Muscle of leg (tissue), 16 donors: Measurements from ENCODE around the gene ADO. TPM values are rescaled to one million over a fixed set of nuclear protein-coding genes. Genes with fewer than 3 reads are reported as not detected.

Source experiments
- DNase-seq: peaks from one replicate; pipeline ENCODE4 v3.0.0; 2013
- H3K27ac ChIP-seq: one replicate; pipeline ENCODE4 v1.5.1; 2013; ENCODE audit warnings: mild to moderate bottlenecking, low read length, control low read depth
- H3K27me3 ChIP-seq: one replicate; pipeline ENCODE4 v1.6.1; 2013; ENCODE audit warnings: low read length; ENCODE audit not compliant: control insufficient read depth, insufficient read depth
- H3K36me3 ChIP-seq: one replicate; pipeline ENCODE4 v1.6.1; 2013; ENCODE audit warnings: low read length; ENCODE audit not compliant: control insufficient read depth, insufficient read depth
- H3K4me1 ChIP-seq: one replicate; pipeline ENCODE4 v1.6.1; 2013; ENCODE audit warnings: low read length; ENCODE audit not compliant: control insufficient read depth, insufficient read depth
- H3K4me3 ChIP-seq: one replicate; pipeline ENCODE4 v1.5.1; 2013; ENCODE audit warnings: low read length, control low read depth
- H3K9me3 ChIP-seq: replicated peaks from 2 replicates; pipeline ENCODE4 v1.6.1; 2013; ENCODE audit warnings: low read depth, low read length; ENCODE audit not compliant: control insufficient read depth
- WGBS: methylation state at CpG from one replicate; pipeline ENCODE4 v1.1.5; 2013; ENCODE audit warnings: missing lambda C conversion rate; ENCODE audit not compliant: insufficient coverage; 5-methylcytosine and 5-hydroxymethylcytosine counted together
- long read RNA-seq, 11 donors: transcript quantifications; one replicate each; lab custom pipeline, GENCODE V29; 2026
- polyA plus RNA-seq, 8 donors: library from polyadenylated mRNA; unstranded; fragments of 120-200 nt; gene quantifications; one replicate each; pipeline versions ENCODE4 v1.2.1 to v1.2.3, GENCODE V29; 2013; ENCODE audit warnings: inconsistent platforms in 1 of 8, low replicate concordance in 1 of 8; ENCODE audit not compliant: insufficient read length in 8 of 8, insufficient read depth in 1 of 8
- total RNA-seq: library from RNA; stranded (reverse); fragments of 120-200 nt; gene quantifications from one replicate; pipeline ENCODE4 v1.2.4, GENCODE V29; 2013

ADO gene
- total RNA-seq (16.6 TPM), polyA plus RNA-seq (10 to 100 TPM; 14.3 to 19.5 (median 17.1) TPM)
- long read RNA-seq, donor 1, transcript ADO-201 (1 exons, 3,627 nt), result major isoform, 6 of 6 reads
- long read RNA-seq, donor 1, partial matches to known transcripts, result 0 of 6 reads
- long read RNA-seq, donor 1, other reads (novel, unspliced or antisense), result 0 of 6 reads
- long read RNA-seq, donor 2, partial matches to known transcripts, result 0 of 1 reads
- long read RNA-seq, donor 2, other reads (novel, unspliced or antisense), result 0 of 1 reads
- long read RNA-seq, donor 3, transcript ADO-201 (1 exons, 3,627 nt), result major isoform, 18 of 18 reads
- long read RNA-seq, donor 3, partial matches to known transcripts, result 0 of 18 reads
- long read RNA-seq, donor 3, other reads (novel, unspliced or antisense), result 0 of 18 reads
- long read RNA-seq, donor 4, transcript ADO-201 (1 exons, 3,627 nt), result major isoform, 8 of 8 reads
- long read RNA-seq, donor 4, partial matches to known transcripts, result 0 of 8 reads
- long read RNA-seq, donor 4, other reads (novel, unspliced or antisense), result 0 of 8 reads
- long read RNA-seq, donor 5, transcript ADO-201 (1 exons, 3,627 nt), result major isoform, 28 of 28 reads
- long read RNA-seq, donor 5, partial matches to known transcripts, result 0 of 28 reads
- long read RNA-seq, donor 5, other reads (novel, unspliced or antisense), result 0 of 28 reads
- long read RNA-seq, donor 6, transcript ADO-201 (1 exons, 3,627 nt), result major isoform, 23 of 23 reads
- long read RNA-seq, donor 6, partial matches to known transcripts, result 0 of 23 reads
- long read RNA-seq, donor 6, other reads (novel, unspliced or antisense), result 0 of 23 reads
- long read RNA-seq, donor 7, transcript ADO-201 (1 exons, 3,627 nt), result major isoform, 24 of 24 reads
- long read RNA-seq, donor 7, partial matches to known transcripts, result 0 of 24 reads
- long read RNA-seq, donor 7, other reads (novel, unspliced or antisense), result 0 of 24 reads
- long read RNA-seq, donor 8, transcript ADO-201 (1 exons, 3,627 nt), result major isoform, 15 of 15 reads
- long read RNA-seq, donor 8, partial matches to known transcripts, result 0 of 15 reads
- long read RNA-seq, donor 8, other reads (novel, unspliced or antisense), result 0 of 15 reads
- long read RNA-seq, donor 9, transcript ADO-201 (1 exons, 3,627 nt), result major isoform, 24 of 24 reads
- long read RNA-seq, donor 9, partial matches to known transcripts, result 0 of 24 reads
- long read RNA-seq, donor 9, other reads (novel, unspliced or antisense), result 0 of 24 reads
- long read RNA-seq, donor 10, transcript ADO-201 (1 exons, 3,627 nt), result major isoform, 32 of 32 reads
- long read RNA-seq, donor 10, partial matches to known transcripts, result 0 of 32 reads
- long read RNA-seq, donor 10, other reads (novel, unspliced or antisense), result 0 of 32 reads
- long read RNA-seq, donor 11, transcript ADO-201 (1 exons, 3,627 nt), result major isoform, 15 of 15 reads
- long read RNA-seq, donor 11, partial matches to known transcripts, result 0 of 15 reads
- long read RNA-seq, donor 11, other reads (novel, unspliced or antisense), result 0 of 15 reads

DNA sequence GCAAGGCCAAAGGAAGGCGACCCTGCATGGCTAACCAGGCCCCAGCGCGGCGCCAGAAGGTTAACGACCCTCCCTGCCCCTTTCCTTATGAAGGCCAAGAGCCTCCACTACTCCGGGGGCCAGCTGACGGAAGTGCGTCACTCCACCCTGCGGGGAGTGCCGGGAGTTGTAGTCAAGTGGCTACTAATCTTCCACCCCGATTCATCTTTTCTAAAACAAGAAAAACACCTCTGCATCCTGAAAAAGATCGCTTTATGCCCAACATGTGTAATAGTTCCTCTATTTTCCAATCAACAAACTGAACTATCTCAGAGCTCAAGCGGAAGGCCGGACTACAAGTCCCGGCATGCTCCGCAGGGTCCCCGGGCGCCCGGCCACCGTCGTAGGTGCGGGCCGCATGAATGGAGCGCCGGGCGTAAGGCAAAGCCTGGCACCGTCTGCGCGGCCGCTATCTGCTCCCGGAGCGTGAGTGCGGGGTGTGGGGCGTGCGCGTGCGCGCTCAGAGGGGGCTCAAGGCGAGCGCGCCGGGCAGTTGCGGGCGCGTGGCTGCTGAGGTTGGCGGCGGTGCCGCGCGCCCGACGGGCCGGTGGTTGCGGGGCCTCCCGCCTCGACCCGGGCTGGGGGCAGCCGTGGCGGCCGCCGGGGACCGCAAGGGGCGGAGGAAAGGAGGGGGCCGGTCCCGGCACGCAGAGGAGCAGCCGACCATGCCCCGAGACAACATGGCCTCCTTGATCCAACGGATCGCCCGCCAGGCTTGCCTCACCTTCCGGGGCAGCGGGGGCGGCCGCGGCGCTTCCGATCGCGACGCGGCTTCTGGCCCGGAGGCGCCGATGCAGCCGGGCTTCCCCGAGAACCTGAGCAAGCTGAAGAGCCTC lies at the start of gene ADO:
Gene ADO (plus strand): TSS at position 365 of the 875 bp plus-strand sequence. CDS start 340 bp downstream, at position 705.
- no peaks in the 10 kb centered on the region for H3K9me3 ChIP-seq
- H3K27ac ChIP-seq, result peak within 1 kb of the TSS; percentile 98
- no peaks in the 10 kb centered on the region for H3K27me3 ChIP-seq
- peak within 1 kb of the TSS; percentile 83 for H3K4me3 ChIP-seq
- peak; percentile 94 for DNase-seq
- under 1% methylated on average over 78 of the region's 87 CpGs for WGBS
- peaks cover 12% of the 10 kb centered on the region for H3K4me1 ChIP-seq
- peaks cover 6% of the 10 kb centered on the region for H3K36me3 ChIP-seq

DNA sequence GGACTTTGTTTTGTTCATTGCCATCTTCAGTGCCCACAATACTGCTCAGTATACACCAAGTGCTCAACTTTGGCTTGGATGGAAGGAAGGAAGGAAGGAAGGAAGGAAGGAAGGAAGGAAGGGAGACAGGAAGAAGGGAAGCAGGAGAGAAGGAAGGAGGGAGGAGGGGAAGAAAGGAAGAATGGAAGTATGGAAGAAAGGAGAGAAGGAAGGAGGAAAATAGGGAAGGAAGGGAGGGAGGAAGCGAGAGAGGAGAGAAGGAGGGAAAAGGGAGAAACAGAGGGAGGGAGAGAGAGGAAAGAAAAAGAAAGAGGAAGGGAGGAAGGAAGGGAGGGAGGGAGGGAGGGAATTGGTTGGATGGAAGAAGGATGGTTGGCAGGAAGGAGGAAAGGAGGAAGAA lies 49.6 kb upstream of the ADO start:
- Histone ChIP-seq H3K27me3 (no peaks in the 10 kb centered on the region), H3K4me3 (no peak overlapping the region), H3K36me3 (no peaks in the 10 kb centered on the region), H3K4me1 (peaks cover 5% of the 10 kb centered on the region), H3K27ac (no peak overlapping the region), H3K9me3 (no peaks in the 10 kb centered on the region)
- DNase-seq, result no peak
- 87% methylated on average over 1 of the region's 1 CpG for WGBS

DNA sequence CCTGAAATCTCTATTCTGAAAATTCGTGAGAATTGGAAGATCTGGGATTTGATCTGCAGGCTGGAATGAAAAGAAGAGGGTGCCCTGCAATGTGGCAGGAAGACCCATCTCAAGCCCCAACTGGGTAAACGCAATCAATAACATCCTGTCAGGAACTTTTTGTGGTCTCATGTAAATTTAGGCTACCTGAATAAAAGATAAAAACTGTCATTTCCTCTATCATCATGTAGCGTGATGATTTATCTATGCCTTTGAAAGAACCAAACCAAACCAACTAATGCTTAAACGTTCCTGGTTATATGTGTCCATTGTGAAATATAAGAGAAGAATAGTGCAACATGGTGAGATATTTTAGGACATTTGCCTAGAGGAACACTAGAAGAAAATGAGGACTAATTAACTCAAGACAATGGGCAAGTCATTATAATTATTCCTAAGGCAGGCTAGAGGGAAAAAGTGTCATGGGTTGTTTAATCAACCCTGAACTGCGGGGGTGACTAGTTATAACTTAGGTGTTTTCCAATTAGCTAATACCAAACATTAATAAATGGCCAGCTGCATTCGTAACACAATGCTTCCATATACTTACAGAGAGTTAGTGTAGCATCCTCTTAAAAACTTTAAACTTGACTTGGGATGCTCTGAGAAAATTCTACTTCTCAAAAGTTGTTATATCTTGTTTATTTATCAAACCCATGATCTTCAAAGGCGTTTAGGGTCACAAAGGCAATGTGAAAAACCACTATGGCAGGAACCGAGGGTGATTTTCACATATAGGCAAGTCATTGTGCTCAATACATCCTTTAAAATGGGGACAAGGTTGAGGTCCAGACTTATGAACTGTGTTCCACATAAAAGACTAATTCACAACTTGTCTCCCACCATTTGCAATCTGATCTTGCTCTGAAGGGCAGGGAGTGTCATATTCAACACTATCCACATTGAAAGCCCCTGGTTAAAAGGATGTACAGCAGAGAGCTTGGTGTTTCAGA lies 48.6 kb upstream of the ADO start:
- no peak overlapping the region for H3K4me3 ChIP-seq
- H3K9me3 ChIP-seq, result no peaks in the 10 kb centered on the region
- no peak for DNase-seq
- H3K27ac ChIP-seq, result no peak overlapping the region
- no peaks in the 10 kb centered on the region for H3K36me3 ChIP-seq
- WGBS, result 17% methylated on average over 1 of the region's 8 CpGs
- no peaks in the 10 kb centered on the region for H3K27me3 ChIP-seq
- H3K4me1 ChIP-seq, result peaks cover 10% of the 10 kb centered on the region

DNA sequence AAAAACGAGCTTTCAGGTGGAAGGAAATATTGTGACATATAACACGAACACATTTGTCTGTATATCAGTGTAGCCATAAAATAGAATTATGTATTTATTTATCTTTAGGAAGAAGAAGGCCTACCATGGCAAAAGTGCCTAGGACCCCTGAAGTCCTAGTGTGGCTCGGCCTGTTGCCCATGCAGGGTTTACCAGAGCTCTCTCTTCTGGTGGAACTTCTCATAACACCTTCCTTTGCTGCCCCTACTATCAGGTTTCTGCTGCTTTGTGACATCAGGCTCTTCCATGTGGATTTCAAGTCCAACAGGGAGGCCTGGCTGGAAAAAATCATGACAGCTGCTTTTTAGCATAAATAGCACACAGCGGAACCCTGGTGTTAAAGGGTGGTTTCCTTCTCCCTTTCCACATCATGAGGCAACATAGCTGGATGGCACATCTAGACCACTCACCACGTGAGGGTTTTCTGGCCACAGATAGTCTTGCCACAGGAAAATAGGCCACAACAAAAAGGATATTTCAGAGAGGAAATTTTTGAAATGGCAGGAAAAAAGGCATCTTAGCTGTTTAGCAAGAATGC lies 44.8 kb upstream of the ADO start:
- peak overlapping the region; percentile 67 for H3K27ac ChIP-seq
- 90% methylated on average over 1 of the region's 5 CpGs for WGBS
- H3K4me1 ChIP-seq, result peaks cover 13% of the 10 kb centered on the region
- H3K4me3 ChIP-seq, result no peak overlapping the region
- peak; percentile 73 for DNase-seq
- H3K9me3 ChIP-seq, result no peaks in the 10 kb centered on the region
- no peaks in the 10 kb centered on the region for H3K36me3 ChIP-seq
- H3K27me3 ChIP-seq, result no peaks in the 10 kb centered on the region

DNA sequence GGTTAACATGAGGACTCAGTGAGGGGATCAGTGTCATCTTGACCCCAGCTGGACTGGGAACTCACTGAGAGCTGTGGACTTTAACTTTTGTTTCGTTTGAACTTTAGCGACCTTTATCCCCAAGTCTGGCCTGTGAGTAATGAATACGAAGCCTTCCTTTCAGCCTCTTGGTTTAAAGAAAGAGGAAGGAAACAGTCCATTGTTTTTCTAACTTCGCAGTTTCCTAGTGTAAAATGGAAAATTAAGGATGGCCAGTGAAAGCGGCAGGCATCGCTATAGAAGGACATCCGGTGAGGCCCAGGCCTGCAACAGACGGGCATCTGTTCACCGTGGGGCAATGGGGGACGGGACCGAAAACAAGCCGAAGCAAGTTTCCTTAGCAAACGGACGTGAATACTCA lies 44.1 kb upstream of the ADO start:
- Histone ChIP-seq H3K9me3 (no peaks in the 10 kb centered on the region), H3K4me1 (peaks cover 13% of the 10 kb centered on the region), H3K27me3 (no peaks in the 10 kb centered on the region), H3K36me3 (no peaks in the 10 kb centered on the region), H3K4me3 (no peak overlapping the region), H3K27ac (peak overlapping the region; percentile 67)
- DNase-seq, result peak; percentile 77
- 72% methylated on average over 12 of the region's 14 CpGs for WGBS

DNA sequence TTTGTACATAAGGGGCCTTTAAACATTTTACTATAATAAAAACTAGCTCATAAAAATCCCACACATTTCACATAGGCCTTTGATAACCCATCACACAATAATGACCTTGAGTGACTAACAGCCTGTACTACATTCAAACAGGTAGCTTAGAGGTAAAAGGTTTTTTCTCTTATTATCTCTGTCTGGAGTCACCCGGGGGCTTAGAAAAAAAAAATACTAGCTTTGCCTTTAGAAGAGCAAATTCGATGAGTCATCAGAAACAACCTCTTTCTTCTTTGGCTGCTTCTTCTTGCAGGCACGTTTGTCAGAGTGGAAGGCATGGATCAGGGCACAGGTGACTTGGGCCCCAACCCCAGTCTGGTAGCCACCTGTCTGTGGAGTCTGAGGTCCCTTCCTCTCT lies 43.4 kb upstream of the ADO start:
- H3K4me3 ChIP-seq, result no peak overlapping the region
- DNase-seq, result no peak
- H3K4me1 ChIP-seq, result peaks cover 15% of the 10 kb centered on the region
- 83% methylated on average over 1 of the region's 3 CpGs for WGBS
- H3K27me3 ChIP-seq, result no peaks in the 10 kb centered on the region
- H3K27ac ChIP-seq, result peak overlapping the region; percentile 67
- no peaks in the 10 kb centered on the region for H3K36me3 ChIP-seq
- no peaks in the 10 kb centered on the region for H3K9me3 ChIP-seq

DNA sequence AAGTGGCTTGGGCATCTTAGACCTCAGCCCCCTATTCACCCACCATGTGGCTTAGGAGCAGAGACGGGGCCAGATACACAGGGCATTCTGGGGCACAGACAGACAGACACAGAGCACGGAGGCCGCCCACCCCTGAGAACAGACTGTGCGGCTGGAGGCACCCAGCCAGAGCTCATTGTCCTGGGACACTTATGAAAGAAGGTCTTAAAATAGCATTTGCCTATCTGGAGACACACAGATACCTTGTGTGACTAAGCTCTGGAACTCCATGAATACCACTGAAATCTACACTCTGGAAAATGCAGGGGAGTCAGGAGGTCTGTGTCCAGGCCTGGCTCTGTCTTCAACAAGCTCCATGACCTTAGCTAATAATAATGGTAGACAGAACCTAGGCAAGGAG lies 41.4 kb upstream of the ADO start:
- H3K27me3 ChIP-seq, result no peaks in the 10 kb centered on the region
- H3K4me3 ChIP-seq, result no peak overlapping the region
- H3K4me1 ChIP-seq, result peaks cover 15% of the 10 kb centered on the region
- no peaks in the 10 kb centered on the region for H3K9me3 ChIP-seq
- DNase-seq, result no peak
- H3K27ac ChIP-seq, result no peak overlapping the region
- 87% methylated on average over 3 of the region's 4 CpGs for whole genome bisulfite sequencing
- no peaks in the 10 kb centered on the region for H3K36me3 ChIP-seq

DNA sequence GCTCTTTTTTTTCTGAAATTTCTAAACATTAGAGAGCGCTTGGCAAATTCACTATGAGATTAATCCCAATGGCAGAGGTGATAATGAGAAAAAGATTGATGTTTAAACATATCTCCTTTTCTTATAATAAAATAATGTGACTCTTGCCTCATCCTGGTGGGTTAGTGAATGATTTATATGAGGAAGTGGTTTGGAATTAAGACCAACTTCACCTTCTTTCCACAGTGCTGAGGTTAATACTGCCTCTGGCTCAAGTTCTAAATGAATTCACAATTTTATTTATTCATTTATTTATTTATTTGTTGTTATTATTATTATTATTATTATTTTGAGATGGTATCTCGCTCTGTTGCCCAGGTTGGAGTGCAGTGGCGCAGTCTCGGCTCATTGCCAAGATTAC lies 40.5 kb upstream of the ADO start:
- H3K27ac ChIP-seq, result no peak overlapping the region
- WGBS, result 100% methylated on average over 2 of the region's 4 CpGs
- no peaks in the 10 kb centered on the region for H3K36me3 ChIP-seq
- H3K4me3 ChIP-seq, result no peak overlapping the region
- no peak for DNase-seq
- H3K4me1 ChIP-seq, result peaks cover 15% of the 10 kb centered on the region
- no peaks in the 10 kb centered on the region for H3K9me3 ChIP-seq
- no peaks in the 10 kb centered on the region for H3K27me3 ChIP-seq
